ENCODE data around the gene DENND4B. TPM values are rescaled to one million over a fixed set of nuclear protein-coding genes. Genes with fewer than 3 reads are reported as not detected.

Gene DENND4B
- total and polyA plus RNA-seq, 9 of the 15 experiments (the other 6 are each of a cell fraction or from before 2014, with no cell fraction given): 9.5 to 80.5 (median 23.1) TPM

DNA sequence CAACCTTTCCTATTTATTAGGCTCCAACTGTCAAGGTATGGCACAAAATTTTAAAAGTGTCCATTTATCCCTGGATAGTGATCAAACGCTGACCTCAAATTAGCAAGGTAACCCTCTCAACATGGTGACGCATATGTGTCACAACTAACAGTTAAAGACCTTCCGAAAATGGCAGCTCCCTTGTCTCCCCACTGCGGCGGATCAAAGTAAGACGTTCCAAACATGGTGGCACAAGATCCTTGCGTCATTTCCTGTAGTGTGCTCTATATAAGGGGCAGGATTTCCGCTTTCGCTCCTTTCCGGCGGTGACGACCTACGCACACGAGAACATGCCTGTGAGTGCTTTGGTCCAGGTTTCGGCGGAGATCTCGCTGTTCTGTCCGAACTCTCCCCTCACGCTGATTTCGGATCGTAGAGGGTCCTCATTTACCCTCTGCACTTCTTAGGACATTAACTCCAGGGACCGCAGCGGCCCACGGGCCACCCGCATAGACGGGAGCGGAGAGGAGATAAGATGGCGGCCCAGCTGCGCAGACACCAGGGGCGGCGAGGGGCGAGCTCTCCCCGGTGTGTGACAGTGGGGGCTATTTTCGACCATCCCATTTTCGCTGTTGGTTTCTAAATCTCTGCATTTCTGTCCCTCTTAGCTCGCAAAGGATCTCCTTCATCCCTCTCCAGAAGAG is 44.1 kb upstream of the DENND4B start, which contains the start of gene RPS27 (continued):
- TF ChIP-seq, protein P1, sequence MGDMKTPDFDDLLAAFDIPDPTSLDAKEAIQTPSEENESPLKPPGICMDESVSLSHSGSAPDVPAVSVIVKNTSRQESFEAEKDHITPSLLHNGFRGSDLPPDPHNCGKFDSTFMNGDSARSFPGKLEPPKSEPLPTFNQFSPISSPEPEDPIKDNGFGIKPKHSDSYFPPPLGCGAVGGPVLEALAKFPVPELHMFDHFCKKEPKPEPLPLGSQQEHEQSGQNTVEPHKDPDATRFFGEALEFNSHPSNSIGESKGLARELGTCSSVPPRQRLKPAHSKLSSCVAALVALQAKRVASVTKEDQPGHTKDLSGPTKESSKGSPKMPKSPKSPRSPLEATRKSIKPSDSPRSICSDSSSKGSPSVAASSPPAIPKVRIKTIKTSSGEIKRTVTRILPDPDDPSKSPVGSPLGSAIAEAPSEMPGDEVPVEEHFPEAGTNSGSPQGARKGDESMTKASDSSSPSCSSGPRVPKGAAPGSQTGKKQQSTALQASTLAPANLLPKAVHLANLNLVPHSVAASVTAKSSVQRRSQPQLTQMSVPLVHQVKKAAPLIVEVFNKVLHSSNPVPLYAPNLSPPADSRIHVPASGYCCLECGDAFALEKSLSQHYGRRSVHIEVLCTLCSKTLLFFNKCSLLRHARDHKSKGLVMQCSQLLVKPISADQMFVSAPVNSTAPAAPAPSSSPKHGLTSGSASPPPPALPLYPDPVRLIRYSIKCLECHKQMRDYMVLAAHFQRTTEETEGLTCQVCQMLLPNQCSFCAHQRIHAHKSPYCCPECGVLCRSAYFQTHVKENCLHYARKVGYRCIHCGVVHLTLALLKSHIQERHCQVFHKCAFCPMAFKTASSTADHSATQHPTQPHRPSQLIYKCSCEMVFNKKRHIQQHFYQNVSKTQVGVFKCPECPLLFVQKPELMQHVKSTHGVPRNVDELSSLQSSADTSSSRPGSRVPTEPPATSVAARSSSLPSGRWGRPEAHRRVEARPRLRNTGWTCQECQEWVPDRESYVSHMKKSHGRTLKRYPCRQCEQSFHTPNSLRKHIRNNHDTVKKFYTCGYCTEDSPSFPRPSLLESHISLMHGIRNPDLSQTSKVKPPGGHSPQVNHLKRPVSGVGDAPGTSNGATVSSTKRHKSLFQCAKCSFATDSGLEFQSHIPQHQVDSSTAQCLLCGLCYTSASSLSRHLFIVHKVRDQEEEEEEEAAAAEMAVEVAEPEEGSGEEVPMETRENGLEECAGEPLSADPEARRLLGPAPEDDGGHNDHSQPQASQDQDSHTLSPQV (IDR thresholded peaks at IDR 0.05): peak; percentile 75
- TF ChIP-seq FOXA1 (IDR thresholded peaks at IDR 0.05; ENCODE audit: borderline replicate concordance) (no peak), CBFB (CRISPR knock-in tag; IDR thresholded peaks at IDR 0.05) (peak; percentile 44; the same call in 1 of the 2 replicates), ETS2 (tag; IDR thresholded peaks at IDR 0.05; ENCODE audit: borderline replicate concordance, poor library complexity, severe bottlenecking) (no peak), ZNF354B (CRISPR knock-in tag; IDR thresholded peaks at IDR 0.05) (peak; percentile 29; the same call in 1 of the 2 replicates), SNRNP70 (optimal IDR thresholded peaks at IDR 0.05; ENCODE audit: low read depth, low read length) (no peak), MAFK (IDR thresholded peaks at IDR 0.05; ENCODE audit: low read length) (peak; percentile 29; the same call in 1 of the 2 replicates), ATF7 (IDR thresholded peaks at IDR 0.05) (peak; percentile 96), NCOR1 (IDR thresholded peaks at IDR 0.05) (peak; percentile 67), CBX8 (IDR thresholded peaks at IDR 0.05; ENCODE audit: borderline replicate concordance, extremely low read depth, low read depth, low read length, poor library complexity, severe bottlenecking) (no peak), ZSCAN32 (CRISPR knock-in tag; IDR thresholded peaks at IDR 0.05) (no peak), ZNF699 (CRISPR knock-in tag; IDR thresholded peaks at IDR 0.05; ENCODE audit: insufficient replicate concordance) (no peak), ZNF764 (CRISPR knock-in tag; IDR thresholded peaks at IDR 0.05; ENCODE audit: low read depth) (no peak), PRPF4 (IDR thresholded peaks at IDR 0.05; ENCODE audit: insufficient read depth, low read depth, low read length, poor library complexity, severe bottlenecking) (no peak)
- TF ChIP-seq, protein P2, sequence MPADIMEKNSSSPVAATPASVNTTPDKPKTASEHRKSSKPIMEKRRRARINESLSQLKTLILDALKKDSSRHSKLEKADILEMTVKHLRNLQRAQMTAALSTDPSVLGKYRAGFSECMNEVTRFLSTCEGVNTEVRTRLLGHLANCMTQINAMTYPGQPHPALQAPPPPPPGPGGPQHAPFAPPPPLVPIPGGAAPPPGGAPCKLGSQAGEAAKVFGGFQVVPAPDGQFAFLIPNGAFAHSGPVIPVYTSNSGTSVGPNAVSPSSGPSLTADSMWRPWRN (IDR thresholded peaks at IDR 0.05; ENCODE audit: low read depth): no peak
- TF ChIP-seq, protein P3, sequence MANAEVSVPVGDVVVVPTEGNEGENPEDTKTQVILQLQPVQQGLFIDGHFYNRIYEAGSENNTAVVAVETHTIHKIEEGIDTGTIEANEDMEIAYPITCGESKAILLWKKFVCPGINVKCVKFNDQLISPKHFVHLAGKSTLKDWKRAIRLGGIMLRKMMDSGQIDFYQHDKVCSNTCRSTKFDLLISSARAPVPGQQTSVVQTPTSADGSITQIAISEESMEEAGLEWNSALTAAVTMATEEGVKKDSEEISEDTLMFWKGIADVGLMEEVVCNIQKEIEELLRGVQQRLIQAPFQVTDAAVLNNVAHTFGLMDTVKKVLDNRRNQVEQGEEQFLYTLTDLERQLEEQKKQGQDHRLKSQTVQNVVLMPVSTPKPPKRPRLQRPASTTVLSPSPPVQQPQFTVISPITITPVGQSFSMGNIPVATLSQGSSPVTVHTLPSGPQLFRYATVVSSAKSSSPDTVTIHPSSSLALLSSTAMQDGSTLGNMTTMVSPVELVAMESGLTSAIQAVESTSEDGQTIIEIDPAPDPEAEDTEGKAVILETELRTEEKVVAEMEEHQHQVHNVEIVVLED (CRISPR knock-in tag; IDR thresholded peaks at IDR 0.05): no peak; the same call in 1 of the 2 replicates
- TF ChIP-seq, protein P4, sequence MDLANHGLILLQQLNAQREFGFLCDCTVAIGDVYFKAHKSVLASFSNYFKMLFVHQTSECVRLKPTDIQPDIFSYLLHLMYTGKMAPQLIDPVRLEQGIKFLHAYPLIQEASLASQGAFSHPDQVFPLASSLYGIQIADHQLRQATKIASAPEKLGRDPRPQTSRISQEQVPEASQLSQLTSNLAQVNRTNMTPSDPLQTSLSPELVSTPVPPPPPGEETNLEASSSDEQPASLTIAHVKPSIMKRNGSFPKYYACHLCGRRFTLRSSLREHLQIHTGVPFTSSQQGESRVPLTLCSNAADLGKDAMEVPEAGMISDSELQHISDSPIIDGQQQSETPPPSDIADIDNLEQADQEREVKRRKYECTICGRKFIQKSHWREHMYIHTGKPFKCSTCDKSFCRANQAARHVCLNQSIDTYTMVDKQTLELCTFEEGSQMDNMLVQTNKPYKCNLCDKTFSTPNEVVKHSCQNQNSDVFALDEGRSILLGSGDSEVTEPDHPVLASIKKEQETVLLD (IDR thresholded peaks at IDR 0.05): no peak
- TF ChIP-seq, protein P5, sequence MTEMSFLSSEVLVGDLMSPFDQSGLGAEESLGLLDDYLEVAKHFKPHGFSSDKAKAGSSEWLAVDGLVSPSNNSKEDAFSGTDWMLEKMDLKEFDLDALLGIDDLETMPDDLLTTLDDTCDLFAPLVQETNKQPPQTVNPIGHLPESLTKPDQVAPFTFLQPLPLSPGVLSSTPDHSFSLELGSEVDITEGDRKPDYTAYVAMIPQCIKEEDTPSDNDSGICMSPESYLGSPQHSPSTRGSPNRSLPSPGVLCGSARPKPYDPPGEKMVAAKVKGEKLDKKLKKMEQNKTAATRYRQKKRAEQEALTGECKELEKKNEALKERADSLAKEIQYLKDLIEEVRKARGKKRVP (CRISPR knock-in tag; IDR thresholded peaks at IDR 0.05): peak; percentile 82

Data from K562 (cell line).